Measurements from ENCODE around the gene PANK2. TPM values are rescaled to one million over a fixed set of nuclear protein-coding genes. Genes with fewer than 3 reads are reported as not detected.

Gene PANK2
- total RNA-seq, 1 donor from 2014 or later, result 55.3 TPM

DNA sequence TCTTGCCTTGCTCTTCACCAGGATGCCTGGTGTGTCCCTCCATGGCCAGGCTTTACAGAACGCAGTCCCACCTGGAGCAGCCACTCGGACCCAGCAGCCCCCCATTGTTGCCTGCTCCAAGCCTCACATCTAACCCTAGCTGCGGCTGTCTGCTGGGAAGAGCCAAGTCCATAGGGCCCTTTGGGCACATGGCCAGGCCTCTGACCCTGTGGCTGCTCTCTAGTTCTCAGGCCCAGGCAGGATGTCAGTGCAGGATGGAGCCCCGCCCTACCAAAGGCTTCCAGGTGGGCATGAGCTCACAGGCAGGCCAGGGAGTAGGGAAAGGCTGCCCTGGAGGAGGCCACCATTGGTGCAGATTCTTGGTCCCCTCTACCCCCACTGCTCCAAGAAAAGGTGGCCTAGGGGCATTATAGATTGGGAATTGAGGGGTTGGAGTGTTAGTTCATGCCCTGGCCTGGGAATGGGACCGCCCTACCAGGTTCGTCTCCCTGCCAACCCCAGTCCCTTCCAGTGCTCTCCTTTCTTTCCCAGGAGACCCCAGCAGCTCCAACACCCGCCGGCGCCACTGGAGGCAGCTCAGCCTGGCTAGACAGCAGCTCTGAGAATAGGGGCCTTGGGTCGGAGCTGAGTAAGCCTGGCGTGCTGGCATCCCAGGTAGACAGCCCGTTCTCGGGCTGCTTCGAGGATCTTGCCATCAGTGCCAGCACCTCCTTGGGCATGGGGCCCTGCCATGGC is 23.9 kb upstream of the PANK2 start:
- peaks cover 24% of the 10 kb centered on the region for H3K36me3 Mint-ChIP-seq
- H3K4me3 Mint-ChIP-seq, result no peak overlapping the region
- TF ChIP-seq, protein P1, sequence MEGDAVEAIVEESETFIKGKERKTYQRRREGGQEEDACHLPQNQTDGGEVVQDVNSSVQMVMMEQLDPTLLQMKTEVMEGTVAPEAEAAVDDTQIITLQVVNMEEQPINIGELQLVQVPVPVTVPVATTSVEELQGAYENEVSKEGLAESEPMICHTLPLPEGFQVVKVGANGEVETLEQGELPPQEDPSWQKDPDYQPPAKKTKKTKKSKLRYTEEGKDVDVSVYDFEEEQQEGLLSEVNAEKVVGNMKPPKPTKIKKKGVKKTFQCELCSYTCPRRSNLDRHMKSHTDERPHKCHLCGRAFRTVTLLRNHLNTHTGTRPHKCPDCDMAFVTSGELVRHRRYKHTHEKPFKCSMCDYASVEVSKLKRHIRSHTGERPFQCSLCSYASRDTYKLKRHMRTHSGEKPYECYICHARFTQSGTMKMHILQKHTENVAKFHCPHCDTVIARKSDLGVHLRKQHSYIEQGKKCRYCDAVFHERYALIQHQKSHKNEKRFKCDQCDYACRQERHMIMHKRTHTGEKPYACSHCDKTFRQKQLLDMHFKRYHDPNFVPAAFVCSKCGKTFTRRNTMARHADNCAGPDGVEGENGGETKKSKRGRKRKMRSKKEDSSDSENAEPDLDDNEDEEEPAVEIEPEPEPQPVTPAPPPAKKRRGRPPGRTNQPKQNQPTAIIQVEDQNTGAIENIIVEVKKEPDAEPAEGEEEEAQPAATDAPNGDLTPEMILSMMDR (conservative IDR thresholded peaks at IDR 0.05), result no peak
- no peak overlapping the region for H3K27ac Mint-ChIP-seq
- no peak for DNase-seq (ENCODE audit: extremely low spot score, unreplicated experiment)
- H3K27me3 Mint-ChIP-seq, result no peaks in the 10 kb centered on the region
- no peaks in the 10 kb centered on the region for H3K9me3 Mint-ChIP-seq
- no peaks in the 10 kb centered on the region for H3K4me1 Mint-ChIP-seq (ENCODE audit: unreplicated experiment)

DNA sequence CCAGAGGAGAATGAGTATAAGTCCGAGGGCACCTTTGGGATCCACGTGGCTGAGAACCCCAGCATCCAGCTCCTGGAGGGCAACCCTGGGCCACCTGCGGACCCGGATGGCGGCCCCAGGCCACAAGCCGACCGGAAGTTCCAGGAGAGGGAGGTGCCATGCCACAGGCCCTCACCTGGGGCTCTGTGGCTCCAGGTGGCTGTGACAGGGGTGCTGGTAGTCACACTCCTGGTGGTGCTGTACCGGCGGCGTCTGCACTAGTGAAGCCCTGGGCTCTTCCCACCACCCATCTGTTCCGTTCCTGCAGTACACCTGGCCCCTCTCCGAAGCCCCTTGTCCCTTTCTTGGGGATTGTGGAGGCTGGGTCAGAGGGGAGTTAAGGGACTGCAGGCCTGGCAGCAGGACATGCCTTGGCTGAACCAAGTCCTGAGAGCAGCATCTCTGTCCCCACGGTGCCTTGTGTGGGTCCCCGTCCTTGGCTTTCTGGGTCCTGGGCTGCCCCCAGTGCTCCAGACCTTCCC is 23.2 kb upstream of the PANK2 start:
- DNase-seq (ENCODE audit: extremely low spot score, unreplicated experiment), result no peak
- Mint-ChIP-seq H3K36me3 (peaks cover 24% of the 10 kb centered on the region), H3K27ac (no peak overlapping the region), H3K4me1 (ENCODE audit: unreplicated experiment) (no peaks in the 10 kb centered on the region), H3K27me3 (no peaks in the 10 kb centered on the region), H3K4me3 (no peak overlapping the region), H3K9me3 (no peaks in the 10 kb centered on the region)
- TF ChIP-seq, protein P1 (conservative IDR thresholded peaks at IDR 0.05), result no peak

DNA sequence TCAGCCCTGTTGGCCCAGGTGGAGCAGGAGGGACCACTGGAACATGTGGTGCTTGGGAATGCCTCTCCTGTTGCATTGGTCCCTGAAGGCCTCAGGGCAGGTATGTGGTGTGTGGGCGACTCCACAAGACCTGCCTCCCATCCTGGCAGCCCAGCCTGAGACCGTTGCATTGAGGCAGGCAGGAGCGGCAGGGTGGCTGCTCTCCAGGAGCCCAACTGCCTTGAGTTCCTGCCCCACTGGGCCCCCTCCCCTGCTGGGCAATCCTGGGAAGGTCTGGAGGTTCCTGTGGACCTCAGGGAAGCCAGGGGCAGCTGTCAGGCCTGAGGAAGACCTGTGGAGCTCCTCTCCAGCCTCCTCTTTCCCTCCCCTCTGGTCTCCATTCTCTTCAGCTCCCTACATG is 22.7 kb upstream of the PANK2 start:
- no peak overlapping the region for H3K4me3 Mint-ChIP-seq
- H3K36me3 Mint-ChIP-seq, result peaks cover 20% of the 10 kb centered on the region
- no peaks in the 10 kb centered on the region for H3K27me3 Mint-ChIP-seq
- no peak for DNase-seq (ENCODE audit: extremely low spot score, unreplicated experiment)
- no peaks in the 10 kb centered on the region for H3K9me3 Mint-ChIP-seq
- TF ChIP-seq, protein P1 (conservative IDR thresholded peaks at IDR 0.05), result no peak
- H3K27ac Mint-ChIP-seq, result no peak overlapping the region
- no peaks in the 10 kb centered on the region for H3K4me1 Mint-ChIP-seq (ENCODE audit: unreplicated experiment)

DNA sequence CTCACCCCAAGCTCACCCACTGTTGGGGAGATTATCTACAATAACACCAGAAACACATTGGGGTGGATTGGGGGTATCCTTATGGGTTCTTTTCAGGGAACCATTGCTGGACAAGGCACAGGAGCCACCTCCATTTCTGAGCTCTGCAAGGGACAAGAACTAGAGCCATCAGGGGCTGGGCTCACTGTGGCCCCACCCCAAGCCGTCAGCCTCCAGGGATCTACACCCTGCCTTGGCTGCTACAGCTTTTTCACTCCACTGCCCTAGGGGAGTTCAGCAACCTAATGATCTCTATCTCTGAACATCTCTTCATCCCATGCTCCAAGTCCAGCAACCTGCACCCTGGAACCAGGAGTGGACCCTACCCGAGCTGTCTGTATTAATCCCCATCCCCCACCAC is 21.4 kb upstream of the PANK2 start:
- peaks cover 5% of the 10 kb centered on the region for H3K4me1 Mint-ChIP-seq (ENCODE audit: unreplicated experiment)
- H3K9me3 Mint-ChIP-seq, result no peaks in the 10 kb centered on the region
- no peak overlapping the region for H3K27ac Mint-ChIP-seq
- peaks cover 18% of the 10 kb centered on the region for H3K36me3 Mint-ChIP-seq
- no peak for DNase-seq (ENCODE audit: extremely low spot score, unreplicated experiment)
- H3K27me3 Mint-ChIP-seq, result no peaks in the 10 kb centered on the region
- TF ChIP-seq, protein P1 (conservative IDR thresholded peaks at IDR 0.05), result no peak
- no peak overlapping the region for H3K4me3 Mint-ChIP-seq

DNA sequence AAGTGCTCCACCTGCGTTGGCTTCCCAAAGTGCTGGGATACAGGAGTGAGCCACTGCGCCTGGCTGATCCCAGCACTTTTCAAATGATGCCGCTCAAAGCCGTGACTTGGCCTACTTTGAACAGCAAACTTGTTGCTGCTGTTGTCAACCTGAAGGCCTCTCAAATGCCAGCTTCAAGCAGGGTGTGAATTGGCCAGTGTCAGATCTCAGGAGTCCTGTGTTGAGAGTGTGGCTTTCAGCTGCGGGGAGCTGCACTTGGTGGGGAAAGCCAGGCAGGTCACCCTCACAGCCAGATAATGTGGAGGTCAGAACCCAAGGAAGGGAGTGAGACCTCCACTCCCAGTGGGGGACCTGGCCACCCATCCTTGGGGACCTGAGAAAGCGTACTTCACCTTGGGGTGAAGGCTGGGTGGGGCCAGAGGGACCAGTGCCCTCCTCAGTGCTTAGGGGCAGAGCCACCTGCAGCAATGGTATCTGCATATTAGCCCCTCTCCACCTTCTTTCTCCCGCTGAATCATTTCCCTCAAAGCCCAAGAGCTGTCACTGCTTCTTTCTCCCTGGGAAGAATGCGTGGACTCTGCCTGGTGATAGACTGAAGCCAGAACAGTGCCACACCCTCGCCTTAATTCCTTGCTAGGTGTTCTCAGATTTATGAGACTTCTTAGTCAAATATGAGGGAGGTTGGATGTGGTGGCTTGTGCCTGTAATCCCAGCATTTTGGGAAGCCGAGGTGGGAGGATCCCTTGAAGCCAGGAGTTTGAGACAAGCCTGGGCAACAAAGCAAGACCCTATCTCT is 19.1 kb upstream of the PANK2 start:
- H3K36me3 Mint-ChIP-seq, result peaks cover 24% of the 10 kb centered on the region
- H3K4me1 Mint-ChIP-seq (ENCODE audit: unreplicated experiment), result peaks cover 14% of the 10 kb centered on the region
- no peaks in the 10 kb centered on the region for H3K9me3 Mint-ChIP-seq
- H3K27ac Mint-ChIP-seq, result peak overlapping the region; percentile 26
- no peaks in the 10 kb centered on the region for H3K27me3 Mint-ChIP-seq
- no peak overlapping the region for H3K4me3 Mint-ChIP-seq
- DNase-seq (ENCODE audit: extremely low spot score, unreplicated experiment), result no peak
- TF ChIP-seq, protein P1 (conservative IDR thresholded peaks at IDR 0.05), result no peak

All from type B pancreatic cell (in vitro differentiated cells).